ENCODE results near the gene TMEM175. TPM values are rescaled to one million over a fixed set of nuclear protein-coding genes. Genes with fewer than 3 reads are reported as not detected.

TMEM175 gene
- total and polyA plus RNA-seq, 2 of the 8 experiments (the other 6 are each of a cell fraction or from before 2014, with no cell fraction given), result 4.9 to 20.7 TPM

GRCh38 chr4:891747-892146 lies 40.5 kb upstream of the TMEM175 start (continued):
- TF ChIP-seq CHD7 (IDR thresholded peaks at IDR 0.05; ENCODE audit: insufficient replicate concordance, low read length) (no peak), TEAD4 (IDR thresholded peaks at IDR 0.05; ENCODE audit: low read depth, low read length) (no peak), CTCF (IDR thresholded peaks at IDR 0.05; ENCODE audit: control extremely low read depth in 1 of 3, insufficient read depth in 1 of 3, low read depth in 1 of 3, low read length in 3 of 3) (peak in 2 of 3 experiments; percentile 75 to 76; a peak in 3 of 4 replicates), CREB1 (IDR thresholded peaks at IDR 0.05) (no peak), ATF3 (IDR thresholded peaks at IDR 0.05; ENCODE audit: insufficient read depth, low read depth, low read length) (no peak), RBBP5 (IDR thresholded peaks at IDR 0.05; ENCODE audit: borderline replicate concordance, low read depth, low read length) (no peak), SIRT6 (IDR thresholded peaks at IDR 0.05; ENCODE audit: low read length) (no peak), GABPA (IDR thresholded peaks at IDR 0.05; ENCODE audit: borderline replicate concordance, insufficient read depth, low read length) (peak; percentile 36; the same call in 1 of the 2 replicates), RXRA (IDR thresholded peaks at IDR 0.05; ENCODE audit: insufficient read depth, low read depth, low read length) (no peak)
